ENCODE results near the gene TASL. TPM values are rescaled to one million over a fixed set of nuclear protein-coding genes. Genes with fewer than 3 reads are reported as not detected.
A peak's percentile ranks its signal among the peaks of the same experiment; 100 is the strongest.
"Not testable (repeated sequence)": the region's sequence is repeated elsewhere in the genome, so short reads cannot be mapped to it uniquely, and the experiment has no call there.

TASL gene
- total and polyA plus RNA-seq, 2 donors (not counting 1 experiment from before 2014, with no cell fraction given): not detected

DNA sequence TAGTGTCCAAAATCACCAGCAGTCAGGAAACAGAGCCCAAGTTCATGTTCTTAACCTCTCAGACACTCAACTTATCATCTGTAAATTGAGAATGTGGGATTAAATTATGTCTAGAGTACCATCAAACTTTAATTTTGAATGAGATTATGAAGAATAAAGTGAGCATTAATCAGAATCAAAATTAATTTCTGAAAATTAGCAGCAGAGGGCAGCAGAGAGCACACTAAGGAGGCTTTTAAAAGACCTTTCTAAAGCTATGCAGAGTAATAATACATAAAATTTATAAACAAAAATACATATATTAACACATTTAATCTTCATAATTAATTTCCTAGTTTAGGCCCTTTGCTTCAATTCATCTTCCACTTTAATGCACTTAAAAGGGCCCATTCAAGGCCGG lies 7.1 kb downstream of the TASL start:
- DNase-seq (ENCODE audit: low read depth in 2 of 2): peak; percentile 2 to 33
- no peak overlapping the region for H3K4me2 ChIP-seq (ENCODE audit: extremely low read depth, insufficient read depth, low read length)
- no peaks in the 10 kb centered on the region for H3K27me3 ChIP-seq (ENCODE audit: control insufficient read depth, insufficient read depth, low read length)
- no peaks in the 10 kb centered on the region for H3K79me2 ChIP-seq (ENCODE audit: control insufficient read depth, insufficient read depth, low read length)
- H3K9ac ChIP-seq (ENCODE audit: insufficient read depth, low read length): no peak overlapping the region
- H3K9me3 ChIP-seq (ENCODE audit: control insufficient read depth, insufficient read depth, low read depth, low read length): no peaks in the 10 kb centered on the region
- no peak for TF ChIP-seq EZH2 (IDR thresholded peaks at IDR 0.05; ENCODE audit: low read length, missing control alignments)
- TF ChIP-seq, protein P1, sequence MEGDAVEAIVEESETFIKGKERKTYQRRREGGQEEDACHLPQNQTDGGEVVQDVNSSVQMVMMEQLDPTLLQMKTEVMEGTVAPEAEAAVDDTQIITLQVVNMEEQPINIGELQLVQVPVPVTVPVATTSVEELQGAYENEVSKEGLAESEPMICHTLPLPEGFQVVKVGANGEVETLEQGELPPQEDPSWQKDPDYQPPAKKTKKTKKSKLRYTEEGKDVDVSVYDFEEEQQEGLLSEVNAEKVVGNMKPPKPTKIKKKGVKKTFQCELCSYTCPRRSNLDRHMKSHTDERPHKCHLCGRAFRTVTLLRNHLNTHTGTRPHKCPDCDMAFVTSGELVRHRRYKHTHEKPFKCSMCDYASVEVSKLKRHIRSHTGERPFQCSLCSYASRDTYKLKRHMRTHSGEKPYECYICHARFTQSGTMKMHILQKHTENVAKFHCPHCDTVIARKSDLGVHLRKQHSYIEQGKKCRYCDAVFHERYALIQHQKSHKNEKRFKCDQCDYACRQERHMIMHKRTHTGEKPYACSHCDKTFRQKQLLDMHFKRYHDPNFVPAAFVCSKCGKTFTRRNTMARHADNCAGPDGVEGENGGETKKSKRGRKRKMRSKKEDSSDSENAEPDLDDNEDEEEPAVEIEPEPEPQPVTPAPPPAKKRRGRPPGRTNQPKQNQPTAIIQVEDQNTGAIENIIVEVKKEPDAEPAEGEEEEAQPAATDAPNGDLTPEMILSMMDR (conservative IDR thresholded peaks at IDR 0.05 in 1 of 2, IDR thresholded peaks at IDR 0.05 in 1 of 2; ENCODE audit: low read depth in 1 of 2, low read length in 2 of 2): peak; percentile 22 to 47
- no peak overlapping the region for H3K4me3 ChIP-seq (replicated peaks in 1 of 4; ENCODE audit: control extremely low read depth in 1 of 4, insufficient read depth in 1 of 4, low read depth in 3 of 4, low read length in 4 of 4)
- no peaks in the 10 kb centered on the region for H4K20me1 ChIP-seq (ENCODE audit: control insufficient read depth, extremely low read depth, insufficient read depth, low read length)
- H3K4me1 ChIP-seq (ENCODE audit: control insufficient read depth, extremely low read depth, insufficient read depth, low read length): no peaks in the 10 kb centered on the region
- no peak overlapping the region for H3K27ac ChIP-seq (ENCODE audit: insufficient read depth, low read length)
- no peak overlapping the region for H2AFZ ChIP-seq (ENCODE audit: low read length)
- no peaks in the 10 kb centered on the region for H3K36me3 ChIP-seq (ENCODE audit: control insufficient read depth, insufficient read depth, low read length)

DNA sequence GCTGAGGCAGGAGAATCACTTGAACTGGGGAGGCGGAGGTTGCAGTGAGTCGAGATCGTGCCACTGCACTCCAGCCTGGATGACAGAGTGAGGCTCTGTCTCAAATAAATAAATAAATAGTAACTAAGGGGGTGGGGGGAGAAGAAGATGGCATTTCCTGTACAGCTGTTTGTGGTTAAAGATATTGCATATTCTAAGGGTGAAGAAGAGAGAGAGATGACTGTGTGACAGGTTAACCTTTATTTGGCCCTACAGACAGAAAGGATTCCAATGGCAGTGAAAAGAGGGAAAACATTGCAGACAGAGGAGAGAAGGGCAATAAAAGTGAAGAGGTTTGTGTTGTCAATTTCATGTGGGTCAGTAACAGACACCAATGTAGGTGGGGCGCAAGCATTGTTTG lies 9.4 kb downstream of the TASL start:
- no peaks in the 10 kb centered on the region for H3K36me3 ChIP-seq (ENCODE audit: control insufficient read depth, insufficient read depth, low read length)
- no peaks in the 10 kb centered on the region for H3K79me2 ChIP-seq (ENCODE audit: control insufficient read depth, insufficient read depth, low read length)
- no peak overlapping the region for H3K4me2 ChIP-seq (ENCODE audit: extremely low read depth, insufficient read depth, low read length)
- H4K20me1 ChIP-seq (ENCODE audit: control insufficient read depth, extremely low read depth, insufficient read depth, low read length): no peaks in the 10 kb centered on the region
- peak overlapping the region; percentile 4 for H3K27ac ChIP-seq (ENCODE audit: insufficient read depth, low read length)
- no peak overlapping the region for H3K4me3 ChIP-seq (replicated peaks in 1 of 4; ENCODE audit: control extremely low read depth in 1 of 4, insufficient read depth in 1 of 4, low read depth in 3 of 4, low read length in 4 of 4)
- no peak for TF ChIP-seq EZH2 (IDR thresholded peaks at IDR 0.05; ENCODE audit: low read length, missing control alignments)
- TF ChIP-seq, protein P1 (conservative IDR thresholded peaks at IDR 0.05 in 1 of 2, IDR thresholded peaks at IDR 0.05 in 1 of 2; ENCODE audit: low read depth in 1 of 2, low read length in 2 of 2): no peak
- no peaks in the 10 kb centered on the region for H3K4me1 ChIP-seq (ENCODE audit: control insufficient read depth, extremely low read depth, insufficient read depth, low read length)
- H2AFZ ChIP-seq (ENCODE audit: low read length): no peak overlapping the region
- no peak overlapping the region for H3K9ac ChIP-seq (ENCODE audit: insufficient read depth, low read length)
- H3K9me3 ChIP-seq (ENCODE audit: control insufficient read depth, insufficient read depth, low read depth, low read length): no peaks in the 10 kb centered on the region
- DNase-seq (ENCODE audit: low read depth in 2 of 2): peak; percentile 52 to 54
- H3K27me3 ChIP-seq (ENCODE audit: control insufficient read depth, insufficient read depth, low read length): no peaks in the 10 kb centered on the region

DNA sequence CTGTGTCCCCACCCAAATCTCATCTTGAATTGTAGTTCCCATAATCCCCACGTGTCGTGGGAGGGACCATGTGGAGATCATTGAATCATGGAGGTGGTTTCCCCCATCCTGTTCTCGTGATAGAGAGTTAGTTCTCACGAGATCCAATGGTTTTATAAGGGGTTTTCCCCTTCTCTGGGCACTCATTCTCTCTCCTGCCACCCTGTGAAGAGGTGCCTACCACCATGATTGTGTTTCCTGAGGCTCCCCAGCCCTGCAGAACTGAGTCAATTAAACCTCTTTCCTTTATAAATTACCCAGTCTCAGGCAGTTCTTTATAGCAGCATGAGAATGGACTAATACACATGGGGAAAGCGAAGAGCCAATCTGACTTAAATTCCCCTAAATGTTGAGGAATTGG lies 14.5 kb downstream of the TASL start:
- not testable (repeated sequence) for H4K20me1 ChIP-seq (ENCODE audit: control insufficient read depth, extremely low read depth, insufficient read depth, low read length); H3K4me1 ChIP-seq (ENCODE audit: control insufficient read depth, extremely low read depth, insufficient read depth, low read length); H3K27ac ChIP-seq (ENCODE audit: insufficient read depth, low read length); H3K79me2 ChIP-seq (ENCODE audit: control insufficient read depth, insufficient read depth, low read length); H3K9me3 ChIP-seq (ENCODE audit: control insufficient read depth, insufficient read depth, low read depth, low read length); DNase-seq (ENCODE audit: low read depth in 2 of 2); H3K9ac ChIP-seq (ENCODE audit: insufficient read depth, low read length); H3K27me3 ChIP-seq (ENCODE audit: control insufficient read depth, insufficient read depth, low read length); H2AFZ ChIP-seq (ENCODE audit: low read length); H3K36me3 ChIP-seq (ENCODE audit: control insufficient read depth, insufficient read depth, low read length); H3K4me3 ChIP-seq (replicated peaks in 1 of 4; ENCODE audit: control extremely low read depth in 1 of 4, insufficient read depth in 1 of 4, low read depth in 3 of 4, low read length in 4 of 4); H3K4me2 ChIP-seq (ENCODE audit: extremely low read depth, insufficient read depth, low read length)
